ENCODE measurements around the gene INTS13.
"Not testable (repeated sequence)": the region's sequence is repeated elsewhere in the genome, so short reads cannot be mapped to it uniquely, and the experiment has no call there.

Gene INTS13

GRCh38 chr12:26929590-26929989 lies 8.2 kb downstream of the INTS13 start:
- no peak for DNase-seq

GRCh38 chr12:26928661-26929060 lies 9.1 kb downstream of the INTS13 start:
- no peak for DNase-seq

- DNase-seq = no peak
These were observed 15.9 kb downstream of the INTS13 start for GRCh38 chr12:26921886-26922285.

GRCh38 chr12:26919216-26919555 lies 18.6 kb downstream of the INTS13 start:
- no peak for DNase-seq

GRCh38 chr12:26918321-26919215 lies 19.2 kb downstream of the INTS13 start:
- no peak for DNase-seq

GRCh38 chr12:26906704-26907103 lies 31.1 kb downstream of the INTS13 start:
- DNase-seq = no peak

GRCh38 chr12:26906024-26906423 lies 31.8 kb downstream of the INTS13 start:
- DNase-seq = no peak

GRCh38 chr12:26903396-26903795 lies 34.4 kb downstream of the INTS13 start:
- DNase-seq = not testable (repeated sequence)

- DNase-seq = no peak
These were observed 40.9 kb downstream of the INTS13 start for GRCh38 chr12:26896913-26897312.

GRCh38 chr12:26895672-26896071 lies 42.1 kb downstream of the INTS13 start:
- no peak for DNase-seq

GRCh38 chr12:26891704-26892103 lies 46.1 kb downstream of the INTS13 start:
- no peak for DNase-seq

GRCh38 chr12:26890784-26891183 lies 47.0 kb downstream of the INTS13 start:
- DNase-seq = no peak

GRCh38 chr12:26884765-26885576 lies 52.8 kb downstream of the INTS13 start:
- peak; percentile 53 for DNase-seq

- DNase-seq = no peak
These were observed 57.2 kb downstream of the INTS13 start for GRCh38 chr12:26880625-26881024.

- no peak for DNase-seq
These were observed 59.1 kb downstream of the INTS13 start for GRCh38 chr12:26878661-26879119.

GRCh38 chr12:26874501-26875296 lies 63.1 kb downstream of the INTS13 start:
- DNase-seq = no peak

GRCh38 chr12:26872625-26873024 lies 65.2 kb downstream of the INTS13 start:
- no peak for DNase-seq

GRCh38 chr12:26871985-26872384 lies 65.8 kb downstream of the INTS13 start:
- no peak for DNase-seq

- DNase-seq = no peak
These were observed 67.0 kb downstream of the INTS13 start for GRCh38 chr12:26870491-26871419.

- no peak for DNase-seq
These were observed 67.8 kb downstream of the INTS13 start for GRCh38 chr12:26869908-26870459.

- DNase-seq = no peak
These were observed 68.7 kb downstream of the INTS13 start for GRCh38 chr12:26869104-26869494.
